ENCODE results near the gene NID1. TPM values are rescaled to one million over a fixed set of nuclear protein-coding genes. Genes with fewer than 3 reads are reported as not detected.

NID1 gene
- total RNA-seq, 1 experiment from 2014 or later = 0.32 TPM

GRCh38 chr1:236051242-236051791 is 13.6 kb downstream of the NID1 start:
- ATAC-seq (no peak), DNase-seq (ENCODE audit: low read depth, low spot score) (no peak)
- no peak overlapping the region for H3K4me3 ChIP-seq (replicated peaks in 1 of 2; ENCODE audit: low read depth in 1 of 2, low read length in 2 of 2)
- ChIA-PET RAD21 (ENCODE audit: low non-redundant PET in 1 of 2, low total read pairs in 2 of 2, uncharacterized antibody in 2 of 2, unreplicated experiment in 2 of 2) (interaction anchor here in 1 of 2 experiments (0.6 kb wide), 1 partner anchor 530 kb away, joined by 4 read pairs; no protein-coding TSS in a partner anchor), POLR2A (no interaction called here), CTCF (no interaction called here)
- no peaks in the 10 kb centered on the region for H3K9me2 ChIP-seq (ENCODE audit: insufficient read depth)
- no TSS peak for BruUV-seq (replicated peaks)
- H3K9ac ChIP-seq (ENCODE audit: low read length) = no peak overlapping the region
- H3K4me1 ChIP-seq (ENCODE audit: control insufficient read depth in 1 of 2, insufficient read depth in 2 of 2, low read length in 2 of 2) = no peaks in the 10 kb centered on the region
- no peak overlapping the region for H2AFZ ChIP-seq (ENCODE audit: low read depth, low read length, poor library complexity, severe bottlenecking)
- TF ChIP-seq TCF7L2 (IDR thresholded peaks at IDR 0.05; ENCODE audit: borderline replicate concordance, extremely low read depth, insufficient read depth, insufficient read length) (no peak), SIN3A (IDR thresholded peaks at IDR 0.05; ENCODE audit: low read depth) (no peak), POLR2AphosphoS5 (IDR thresholded peaks at IDR 0.05; ENCODE audit: low read depth, low read length) (no peak), CTCF (IDR thresholded peaks at IDR 0.05 in 2 of 3, conservative IDR thresholded peaks at IDR 0.05 in 1 of 3; ENCODE audit: borderline replicate concordance in 1 of 3, insufficient read depth in 1 of 3, low read depth in 2 of 3, low read length in 2 of 3) (no peak), ZNF274 (IDR thresholded peaks at IDR 0.05; ENCODE audit: low read depth, low read length) (no peak), SRF (IDR thresholded peaks at IDR 0.05; ENCODE audit: low read depth) (no peak), ELF1 (IDR thresholded peaks at IDR 0.05; ENCODE audit: borderline replicate concordance, low read depth) (no peak), ZFX (IDR thresholded peaks at IDR 0.05) (no peak), MAX (IDR thresholded peaks at IDR 0.05) (no peak), ATF3 (IDR thresholded peaks at IDR 0.05) (no peak), CBX3 (IDR thresholded peaks at IDR 0.05; ENCODE audit: low read depth) (no peak), JUND (IDR thresholded peaks at IDR 0.05) (no peak), CEBPB (IDR thresholded peaks at IDR 0.05; ENCODE audit: low read depth) (no peak), POLR2A (IDR thresholded peaks at IDR 0.05; ENCODE audit: borderline replicate concordance, extremely low read depth, insufficient read depth, insufficient read length) (no peak), RAD21 (IDR thresholded peaks at IDR 0.05; ENCODE audit: low read depth) (no peak)
- H3K36me3 ChIP-seq (ENCODE audit: control insufficient read depth in 1 of 2, insufficient read depth in 2 of 2, low read length in 2 of 2) = no peaks in the 10 kb centered on the region
- no peaks in the 10 kb centered on the region for H3K79me2 ChIP-seq (ENCODE audit: insufficient read depth, low read length)
- H3K4me2 ChIP-seq (ENCODE audit: low read length) = no peak overlapping the region
- no peak overlapping the region for H3K27ac ChIP-seq (ENCODE audit: low read depth, low read length)
- no peaks in the 10 kb centered on the region for H3K27me3 ChIP-seq (ENCODE audit: insufficient read depth, low read length)
- intact Hi-C loops (cut with micrococcal nuclease) = no loop called here
- H4K20me1 ChIP-seq (ENCODE audit: insufficient read depth) = no peaks in the 10 kb centered on the region
- H3K9me3 ChIP-seq (ENCODE audit: control insufficient read depth in 1 of 2, insufficient read depth in 1 of 2, low read depth in 1 of 2, low read length in 2 of 2) = no peaks in the 10 kb centered on the region

Measured in HCT116 (cell line).